B cell (primary cell): Measurements from ENCODE around the gene RFC5. TPM values are rescaled to one million over a fixed set of nuclear protein-coding genes. Genes with fewer than 3 reads are reported as not detected.

Experiments used
- ATAC-seq: fragments of 200-7000 bp; cut with Tn5 transposase; one replicate; pipeline ENCODE4 v1.10.0; 2021; ENCODE audit warnings: low read depth, mild to moderate bottlenecking, moderate number of reproducible peaks, moderate library complexity
- CTCF ChIA-PET: fragments of 350-600 bp; sonication (Branson Sonifier 250); formaldehyde crosslinking; loops from one replicate; lab custom pipeline; 2021; ENCODE audit warnings: antibody characterized with exemption, inconsistent platforms; lab: Charles Lee
- POLR2A ChIA-PET: fragments of 350-600 bp; sonication (Branson Sonifier 250); formaldehyde crosslinking; loops from one replicate; lab custom pipeline; 2021; ENCODE audit warnings: antibody characterized with exemption; lab: Charles Lee
- DNase-seq: peaks from one replicate; pipeline ENCODE4 v3.0.0; 2013
- H2AFZ ChIP-seq: 2 replicates; pipeline ENCODE4 v1.6.1; 2012; ENCODE audit warnings: mild to moderate bottlenecking, low read depth, low read length; ENCODE audit not compliant: insufficient read depth, poor library complexity, severe bottlenecking
- H3K27ac ChIP-seq, 2 donors: 1 replicate in 1 of 2; 2 replicates in 1 of 2; pipeline ENCODE4 v1.5.1; 2012 to 2013; ENCODE audit warnings: low read length in 2 of 2, mild to moderate bottlenecking in 2 of 2, moderate library complexity in 1 of 2
- H3K27me3 ChIP-seq, 4 experiments: fragments of 200-600 bp in 1 of 4; sonication (generic) in 1 of 4; replicated peaks in 1 of 4; 1 replicate in 2 of 4; 2 replicates in 2 of 4; pipeline versions ENCODE4 v1.6.1 to v1.7.0; 2013 to 2016; ENCODE audit warnings: low read length in 3 of 4, mild to moderate bottlenecking in 2 of 4, mixed read lengths in 1 of 4, moderate library complexity in 1 of 4; ENCODE audit not compliant: insufficient read depth in 4 of 4, control insufficient read depth in 3 of 4; ENCODE audit errors: control extremely low read depth in 1 of 4
- H3K36me3 ChIP-seq, 2 experiments: replicated peaks in 1 of 2; 1 replicate in 1 of 2; 2 replicates in 1 of 2; pipeline versions ENCODE4 v1.6.1 to v1.7.1; 2013; ENCODE audit warnings: low read length in 1 of 2; ENCODE audit not compliant: insufficient read depth in 2 of 2, control insufficient read depth in 1 of 2; ENCODE audit errors: control extremely low read depth in 1 of 2, extremely low read depth in 1 of 2
- H3K4me1 ChIP-seq, 2 donors: fragments of 200-600 bp in 1 of 2; sonication (generic) in 1 of 2; 1 replicate in 1 of 2; 2 replicates in 1 of 2; pipeline versions ENCODE4 v1.5.1 to v1.6.1; 2013 to 2017; ENCODE audit warnings: low read length in 2 of 2; ENCODE audit not compliant: control insufficient read depth in 2 of 2, insufficient read depth in 2 of 2
- H3K4me2 ChIP-seq: replicated peaks from 2 replicates; pipeline ENCODE3; 2012; ENCODE audit warnings: mild to moderate bottlenecking, low read depth, low read length; ENCODE audit not compliant: poor library complexity, severe bottlenecking
- H3K4me3 ChIP-seq, 5 experiments: fragments of 200-600 bp in 1 of 5; sonication (generic) in 1 of 5; 1 replicate in 3 of 5; 2 replicates in 2 of 5; pipeline versions ENCODE4 v1.5.1 to v1.7.0; 2011 to 2016; ENCODE audit warnings: low read length in 4 of 5, mild to moderate bottlenecking in 4 of 5, low read depth in 2 of 5, control low read depth in 1 of 5, moderate library complexity in 1 of 5; ENCODE audit not compliant: insufficient read depth in 1 of 5; ENCODE audit errors: control extremely low read depth in 1 of 5, extremely low read depth in 1 of 5
- H3K79me2 ChIP-seq: fragments of 200-600 bp; sonication (generic); one replicate; pipeline ENCODE4 v1.6.0; 2016; ENCODE audit warnings: low read length; ENCODE audit not compliant: control insufficient read depth, insufficient read depth
- H3K9ac ChIP-seq: fragments of 200-600 bp; sonication (generic); 2 replicates; pipeline ENCODE4 v1.6.1; 2017; ENCODE audit warnings: mild to moderate bottlenecking, low read length, moderate library complexity
- H3K9me3 ChIP-seq, 3 donors: one replicate each; pipeline versions ENCODE4 v1.6.1 to v1.7.1; 2013; ENCODE audit warnings: low read length in 2 of 3; ENCODE audit not compliant: control insufficient read depth in 2 of 3, insufficient read depth in 1 of 3; ENCODE audit errors: control extremely low read depth in 1 of 3
- H4K20me1 ChIP-seq: 2 replicates; pipeline ENCODE4 v1.6.0; 2012; ENCODE audit warnings: mild to moderate bottlenecking, low read length; ENCODE audit not compliant: insufficient read depth, control insufficient read depth, poor library complexity, severe bottlenecking
- H3K27ac Mint-ChIP-seq: one replicate; pipeline ENCODE4 v1.8.0; 2021; ENCODE audit warnings: mixed read lengths
- H3K27me3 Mint-ChIP-seq: one replicate; pipeline ENCODE4 v1.8.0; 2021; ENCODE audit warnings: mixed read lengths
- H3K4me1 Mint-ChIP-seq: one replicate; pipeline ENCODE4 v1.8.0; 2021; ENCODE audit warnings: mixed read lengths
- H3K4me3 Mint-ChIP-seq: one replicate; pipeline ENCODE4 v1.8.0; 2021; ENCODE audit warnings: mixed read lengths
- H3K9me3 Mint-ChIP-seq: one replicate; pipeline ENCODE4 v1.8.0; 2022; ENCODE audit warnings: mixed read lengths; ENCODE audit not compliant: insufficient read depth
- CTCF ChIP-seq: fragments of 200-600 bp; IDR thresholded peaks from one replicate; pipeline ENCODE4 v1.8.0; 2022; ENCODE audit warnings: antibody characterized with exemption, mild to moderate bottlenecking
- EZH2 ChIP-seq: IDR thresholded peaks from 2 replicates; pipeline ENCODE4 v1.6.1; 2012; ENCODE audit warnings: borderline replicate concordance, low read depth, mild to moderate bottlenecking, moderate library complexity, low read length; ENCODE audit not compliant: insufficient read depth, poor library complexity, severe bottlenecking
- WGBS: methylation state at CpG from one replicate; pipeline ENCODE4 v1.1.5; 2013; ENCODE audit warnings: missing lambda C conversion rate; ENCODE audit not compliant: insufficient coverage; 5-methylcytosine and 5-hydroxymethylcytosine counted together
- intact Hi-C: fragments of 100-400 bp; cut with micrococcal nuclease; formaldehyde crosslinking; loops from one replicate; pipeline ENCODE4 v1.10.0; 2022
- polyA plus RNA-seq: library from polyadenylated mRNA; depleted of rRNA; stranded (reverse); fragments of >200 nt; gene quantifications from 2 replicates; pipeline ENCODE4 v1.2.3, GENCODE V29; 2012
- total RNA-seq, 2 donors: library from RNA; stranded (reverse); fragments of 120-200 nt in 1 of 2; gene quantifications; 1 replicate in 1 of 2; 2 replicates in 1 of 2; pipeline versions ENCODE4 v1.2.3 to v1.2.4, GENCODE V29; 2013 to 2022

The RFC5 gene
- total and polyA plus RNA-seq, 2 donors (not counting 1 experiment from before 2014, with no cell fraction given): 22.7 to 23.2 TPM

GRCh38 chr12:118055865-118056773, 39.6 kb downstream of the RFC5 start:
- ATAC-seq (no peak), DNase-seq (no peak)
- ChIA-PET CTCF (interaction anchor here (0.6 to 3.1 kb wide), 6 partner anchors 9 to 212 kb away, joined by 3 to 25 read pairs (median 4); no protein-coding TSS in a partner anchor), POLR2A (interaction anchor here (0.6 kb wide), 1 partner anchor 8 kb away, joined by 3 read pairs; no protein-coding TSS in a partner anchor)
- Histone ChIP-seq H4K20me1 (peaks cover 7% of the 10 kb centered on the region), H3K4me2 (no peak overlapping the region), H3K79me2 (no peaks in the 10 kb centered on the region), H2AFZ (no peak overlapping the region), H3K4me1 (peaks cover 9% of the 10 kb centered on the region in 2 donors), H3K27ac (no peak overlapping the region), H3K9ac (no peak overlapping the region), H3K36me3 (peaks cover 2 to 3% of the 10 kb centered on the region in 2 experiments), H3K27me3 (no peaks in the 10 kb centered on the region), H3K4me3 (no peak overlapping the region), H3K9me3 (peaks cover 0 to 4% (median 0%) of the 10 kb centered on the region in 3 donors)
- intact Hi-C loops: no loop called here
- no peak for TF ChIP-seq EZH2
- TF ChIP-seq CTCF: no peak
- H3K27me3 Mint-ChIP-seq: no peaks in the 10 kb centered on the region
- WGBS: 96% methylated on average over 8 of the region's 13 CpGs
- no peak overlapping the region for H3K4me3 Mint-ChIP-seq
- peaks cover 23% of the 10 kb centered on the region for H3K4me1 Mint-ChIP-seq
- no peak overlapping the region for H3K27ac Mint-ChIP-seq
- no peaks in the 10 kb centered on the region for H3K9me3 Mint-ChIP-seq

DNA sequence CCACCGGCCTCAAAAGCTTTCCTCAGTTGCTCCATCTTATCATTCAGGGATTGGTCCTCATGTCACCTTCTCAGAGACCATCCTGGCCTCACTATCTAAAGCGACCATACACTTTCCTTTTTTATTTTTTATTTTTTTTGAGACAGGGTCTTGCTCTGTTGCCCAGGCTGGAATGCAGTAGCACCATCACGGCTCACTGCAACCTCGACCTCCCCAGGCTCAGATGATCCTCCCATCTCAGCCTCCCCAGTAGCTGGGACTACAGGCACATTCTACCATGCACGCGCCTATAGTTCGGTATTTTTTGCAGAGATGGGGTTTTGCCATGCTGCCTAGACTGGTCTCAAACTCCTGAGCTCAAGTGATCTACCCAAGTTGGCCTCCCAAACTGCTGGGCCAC, 41.7 kb downstream of the RFC5 start:
- TF ChIP-seq CTCF (no peak), EZH2 (no peak)
- Histone ChIP-seq H3K27me3 (no peaks in the 10 kb centered on the region), H3K9ac (no peak overlapping the region), H3K36me3 (no peaks in the 10 kb centered on the region), H3K9me3 (peaks cover 0 to 4% (median 0%) of the 10 kb centered on the region in 3 donors), H3K4me1 (peaks cover 15 to 21% of the 10 kb centered on the region in 2 donors), H4K20me1 (peaks cover 5% of the 10 kb centered on the region), H3K4me3 (no peak overlapping the region), H3K27ac (no peak overlapping the region), H2AFZ (no peak overlapping the region), H3K4me2 (no peak overlapping the region), H3K79me2 (peaks cover 13% of the 10 kb centered on the region)
- CTCF ChIA-PET: no interaction called here
- H3K4me3 Mint-ChIP-seq: no peak overlapping the region
- H3K9me3 Mint-ChIP-seq: no peaks in the 10 kb centered on the region
- intact Hi-C loops: no loop called here
- no peaks in the 10 kb centered on the region for H3K27me3 Mint-ChIP-seq
- DNase-seq (no peak), ATAC-seq (no peak)
- POLR2A ChIA-PET: no interaction called here
- WGBS: 96% methylated on average over 7 of the region's 7 CpGs
- H3K4me1 Mint-ChIP-seq: peaks cover 33% of the 10 kb centered on the region
- no peak overlapping the region for H3K27ac Mint-ChIP-seq
